ENCODE measurements around the gene FAM53B.

FAM53B gene

DNA sequence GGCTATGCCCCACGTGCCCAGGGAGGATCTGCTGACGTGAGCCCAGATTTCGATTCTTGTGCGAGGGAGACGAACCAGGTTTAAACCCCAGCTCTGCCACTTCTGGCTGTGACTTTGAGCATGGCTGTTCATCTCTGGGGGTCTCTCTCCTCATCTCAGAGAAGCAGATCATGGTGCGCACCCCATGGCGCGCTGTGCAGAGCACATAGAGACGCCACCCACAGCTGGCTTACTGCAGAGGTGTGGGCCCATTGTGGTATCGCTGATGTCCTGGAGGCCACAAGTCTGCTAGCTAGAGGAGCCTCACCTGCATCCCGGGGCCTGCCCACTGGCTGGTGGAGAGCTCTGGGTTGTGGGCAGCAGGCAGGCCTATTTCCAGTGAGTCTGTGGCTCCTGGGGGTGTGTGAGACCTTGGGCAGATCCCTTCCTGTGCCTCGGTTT lies 142.0 kb downstream of the FAM53B start:
- whole genome bisulfite sequencing (ENCODE audit: insufficient coverage, insufficient read length) = no CpG with 5 or more reads among the region's 12 CpGs

DNA sequence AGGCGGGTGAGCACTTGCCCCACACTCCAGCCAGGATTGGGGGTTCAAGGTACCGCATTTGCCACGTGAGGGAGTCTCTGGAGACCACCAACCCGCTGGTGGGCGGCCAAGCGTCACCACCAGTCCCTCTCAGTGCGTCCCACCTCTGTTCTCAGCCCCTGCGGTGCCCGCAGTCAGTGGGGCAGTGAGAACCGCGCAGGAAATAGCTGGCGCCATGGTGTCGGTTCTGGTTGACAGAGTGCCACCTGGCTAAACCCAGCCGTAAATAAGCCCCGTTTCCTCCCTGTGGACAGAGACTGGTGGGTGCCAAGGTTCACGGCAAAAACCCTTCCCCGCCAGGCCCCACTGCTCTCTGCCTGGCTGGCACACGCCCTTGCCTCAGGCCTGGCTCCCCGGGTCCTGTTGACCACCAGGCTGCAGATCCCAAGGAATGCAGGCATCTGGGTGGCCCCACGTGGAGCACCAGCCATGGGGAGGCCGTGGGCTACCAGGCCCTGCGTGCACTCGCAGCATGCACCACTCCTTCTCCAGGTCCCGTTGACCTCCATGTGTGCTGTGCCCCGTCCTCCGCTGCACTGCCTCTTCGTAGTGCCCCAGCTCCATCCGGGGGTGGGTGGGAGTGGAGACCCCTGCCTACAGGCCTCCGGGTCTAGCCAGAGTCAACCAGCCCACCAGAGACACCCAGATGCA lies 142.6 kb downstream of the FAM53B start:
- no CpG with 5 or more reads among the region's 29 CpGs for WGBS (ENCODE audit: insufficient coverage, insufficient read length)
- Histone ChIP-seq H3K27me3 (ENCODE audit: control insufficient read depth, insufficient read depth, low read length) (no peaks in the 10 kb centered on the region), H3K36me3 (ENCODE audit: control insufficient read depth, insufficient read depth, low read length) (no peaks in the 10 kb centered on the region; the same call in 1 of the 2 replicates), H3K9me3 (ENCODE audit: control insufficient read depth, insufficient read depth, low read length) (no peaks in the 10 kb centered on the region), H3K4me1 (ENCODE audit: control insufficient read depth, insufficient read depth, low read length) (no peaks in the 10 kb centered on the region), H3K27ac (ENCODE audit: low read length) (no peak overlapping the region), H3K4me3 (ENCODE audit: low read length) (no peak overlapping the region)
- no peak for DNase-seq (ENCODE audit: low read depth, low spot score)

More for the DNA sequence above, 142.0 kb downstream of the FAM53B start:
- DNase-seq (ENCODE audit: low read depth, low spot score) = no peak
- H3K27me3 ChIP-seq (ENCODE audit: control insufficient read depth, insufficient read depth, low read length) = no peaks in the 10 kb centered on the region
- no peaks in the 10 kb centered on the region for H3K9me3 ChIP-seq (ENCODE audit: control insufficient read depth, insufficient read depth, low read length)
- no peaks in the 10 kb centered on the region for H3K4me1 ChIP-seq (ENCODE audit: control insufficient read depth, insufficient read depth, low read length)
- H3K4me3 ChIP-seq (ENCODE audit: low read length) = no peak overlapping the region
- no peaks in the 10 kb centered on the region; the same call in 1 of the 2 replicates for H3K36me3 ChIP-seq (ENCODE audit: control insufficient read depth, insufficient read depth, low read length)
- no peak overlapping the region for H3K27ac ChIP-seq (ENCODE audit: low read length)

DNA sequence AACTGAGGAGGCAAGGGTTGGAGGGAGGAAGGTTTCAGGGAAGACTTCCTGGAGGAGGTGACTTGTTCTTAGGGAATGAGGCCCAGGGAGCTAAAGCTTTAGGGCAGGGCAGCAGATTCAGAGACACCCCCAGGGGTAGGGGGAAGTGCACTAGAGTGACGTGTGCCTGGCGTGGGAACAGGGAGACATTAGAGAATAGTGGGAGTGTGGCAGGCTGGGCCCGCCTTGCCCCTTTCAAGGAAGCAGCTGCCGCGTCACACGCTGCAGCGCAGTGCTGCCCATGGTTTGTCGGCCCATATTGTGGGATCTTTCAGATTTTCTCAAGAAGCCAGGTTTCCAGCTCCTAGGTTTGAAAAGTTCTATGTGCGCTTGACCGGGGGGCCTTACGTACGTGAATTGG lies 143.2 kb downstream of the FAM53B start:
- WGBS (ENCODE audit: insufficient coverage, insufficient read length) = no CpG with 5 or more reads among the region's 12 CpGs
- Histone ChIP-seq H3K27me3 (ENCODE audit: control insufficient read depth, insufficient read depth, low read length) (no peaks in the 10 kb centered on the region), H3K4me3 (ENCODE audit: low read length) (no peak overlapping the region), H3K36me3 (ENCODE audit: control insufficient read depth, insufficient read depth, low read length) (no peaks in the 10 kb centered on the region; the same call in 1 of the 2 replicates), H3K27ac (ENCODE audit: low read length) (no peak overlapping the region), H3K9me3 (ENCODE audit: control insufficient read depth, insufficient read depth, low read length) (no peaks in the 10 kb centered on the region), H3K4me1 (ENCODE audit: control insufficient read depth, insufficient read depth, low read length) (no peaks in the 10 kb centered on the region)
- no peak for DNase-seq (ENCODE audit: low read depth, low spot score)

DNA sequence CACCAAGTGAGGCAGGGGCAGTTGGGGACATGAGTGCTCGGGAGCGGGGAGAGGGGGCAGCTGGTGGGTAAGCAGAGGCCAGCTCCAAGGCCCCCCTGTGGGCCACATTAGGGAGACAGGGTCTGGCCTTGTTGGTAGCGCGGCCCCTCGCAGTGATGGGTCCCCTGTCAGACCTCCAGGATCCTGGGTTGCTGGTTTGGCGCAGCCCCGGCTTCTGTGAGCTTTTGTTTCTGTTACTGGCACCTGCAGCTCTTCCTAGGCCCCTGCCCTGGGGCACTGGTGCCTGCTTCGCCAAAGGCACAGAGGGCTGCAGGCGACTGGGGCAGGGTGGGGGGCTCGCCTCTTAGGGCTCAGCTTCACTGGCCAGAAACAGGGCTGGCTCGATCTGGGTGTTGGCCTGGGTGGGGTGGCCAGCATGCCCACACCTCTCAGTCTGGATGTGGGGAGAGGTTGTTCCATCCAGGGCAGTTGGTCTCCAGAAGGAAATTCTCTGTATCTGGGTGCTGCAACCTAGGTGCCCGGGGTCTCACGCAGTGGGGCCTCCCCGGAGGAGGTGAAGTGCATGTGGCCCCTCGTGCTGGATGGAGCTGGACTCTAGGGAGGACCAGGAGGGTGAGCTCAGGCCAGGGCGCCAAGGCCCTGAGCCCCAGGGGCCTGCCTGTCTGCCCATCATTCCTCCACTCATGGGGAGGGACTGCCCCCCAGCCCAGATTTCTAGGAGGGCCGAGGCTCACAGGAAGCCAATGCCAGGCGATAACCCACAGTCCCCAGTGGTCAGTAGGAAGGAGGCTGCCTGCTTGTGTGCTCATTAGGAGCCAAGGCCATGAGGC lies 143.9 kb downstream of the FAM53B start:
- no CpG with 5 or more reads among the region's 18 CpGs for WGBS (ENCODE audit: insufficient coverage, insufficient read length)
- Histone ChIP-seq H3K36me3 (ENCODE audit: control insufficient read depth, insufficient read depth, low read length) (no peaks in the 10 kb centered on the region; the same call in 1 of the 2 replicates), H3K9me3 (ENCODE audit: control insufficient read depth, insufficient read depth, low read length) (no peaks in the 10 kb centered on the region), H3K4me3 (ENCODE audit: low read length) (no peak overlapping the region), H3K27me3 (ENCODE audit: control insufficient read depth, insufficient read depth, low read length) (no peaks in the 10 kb centered on the region), H3K4me1 (ENCODE audit: control insufficient read depth, insufficient read depth, low read length) (no peaks in the 10 kb centered on the region), H3K27ac (ENCODE audit: low read length) (no peak overlapping the region)
- no peak for DNase-seq (ENCODE audit: low read depth, low spot score)

DNA sequence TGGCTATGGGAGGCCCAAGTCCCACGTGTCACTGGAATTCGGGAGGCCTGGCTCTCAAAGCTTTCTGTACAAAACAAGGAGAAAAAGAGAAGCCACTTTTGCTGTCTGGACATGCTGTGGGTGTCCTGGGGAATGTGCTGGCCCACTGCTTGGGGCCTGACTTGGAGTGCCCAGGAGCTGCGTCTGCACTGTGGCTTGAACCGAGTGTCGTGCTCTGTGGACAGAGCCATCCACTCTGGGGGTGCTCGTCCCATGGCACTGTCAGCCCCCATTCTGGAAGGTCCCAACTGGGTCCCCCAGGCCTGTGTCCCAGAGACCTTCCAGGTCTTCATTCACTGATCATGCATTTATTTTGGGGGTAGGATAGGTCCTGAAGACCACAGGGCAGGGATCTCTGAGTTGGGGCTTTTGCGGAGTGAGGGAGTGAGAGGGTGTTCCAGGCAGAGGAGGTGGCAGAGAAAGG lies 144.6 kb downstream of the FAM53B start:
- H3K27ac ChIP-seq (ENCODE audit: low read length) = no peak overlapping the region
- no peak for DNase-seq (ENCODE audit: low read depth, low spot score)
- no peaks in the 10 kb centered on the region for H3K9me3 ChIP-seq (ENCODE audit: control insufficient read depth, insufficient read depth, low read length)
- no peaks in the 10 kb centered on the region for H3K4me1 ChIP-seq (ENCODE audit: control insufficient read depth, insufficient read depth, low read length)
- WGBS (ENCODE audit: insufficient coverage, insufficient read length) = no CpG with 5 or more reads among the region's 7 CpGs
- no peak overlapping the region for H3K4me3 ChIP-seq (ENCODE audit: low read length)
- H3K27me3 ChIP-seq (ENCODE audit: control insufficient read depth, insufficient read depth, low read length) = no peaks in the 10 kb centered on the region
- H3K36me3 ChIP-seq (ENCODE audit: control insufficient read depth, insufficient read depth, low read length) = no peaks in the 10 kb centered on the region; the same call in 1 of the 2 replicates

DNA sequence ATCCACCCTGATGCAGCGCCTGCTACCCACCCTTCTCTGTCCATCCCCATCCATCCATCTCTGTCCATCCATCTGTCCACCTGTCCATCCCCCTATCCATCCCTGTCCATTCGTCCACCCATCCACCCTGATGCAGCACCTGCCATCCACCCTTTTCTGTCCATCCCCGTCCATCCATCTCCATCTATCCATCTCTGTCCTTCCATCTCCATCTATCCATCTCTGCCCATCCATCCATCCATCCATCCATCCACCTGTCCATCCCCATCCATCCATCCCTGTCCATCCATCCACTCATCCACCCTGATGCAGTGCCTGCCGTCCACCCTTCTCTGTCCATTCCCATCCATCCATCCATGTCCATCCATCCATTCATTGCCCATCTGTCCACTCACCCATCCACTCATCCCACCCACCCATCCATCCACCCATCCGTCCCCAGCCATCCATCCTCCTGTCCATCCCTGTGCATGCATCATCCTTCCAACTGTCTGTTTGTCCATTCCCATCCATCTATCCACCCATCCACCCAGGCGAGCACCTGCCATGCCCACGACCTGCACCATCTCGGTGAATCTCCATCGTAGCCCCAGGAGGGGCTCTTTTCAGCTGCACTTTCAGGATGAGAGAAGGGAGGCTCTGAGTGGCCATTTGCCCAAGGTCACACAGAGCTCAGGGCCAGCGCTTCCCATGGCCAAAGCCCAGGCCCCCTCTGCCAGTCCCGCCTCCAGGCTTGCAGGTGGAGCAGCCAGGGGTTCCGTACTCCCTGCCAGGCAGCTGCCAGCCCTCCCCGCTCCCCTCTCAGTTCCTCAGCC lies 145.2 kb downstream of the FAM53B start:
- Histone ChIP-seq H3K27me3 (ENCODE audit: control insufficient read depth, insufficient read depth, low read length) (no peaks in the 10 kb centered on the region), H3K4me1 (ENCODE audit: control insufficient read depth, insufficient read depth, low read length) (no peaks in the 10 kb centered on the region), H3K27ac (ENCODE audit: low read length) (no peak overlapping the region), H3K9me3 (ENCODE audit: control insufficient read depth, insufficient read depth, low read length) (no peaks in the 10 kb centered on the region), H3K4me3 (ENCODE audit: low read length) (no peak overlapping the region), H3K36me3 (ENCODE audit: control insufficient read depth, insufficient read depth, low read length) (no peaks in the 10 kb centered on the region; the same call in 1 of the 2 replicates)
- 100% methylated on average over 1 of the region's 13 CpGs for WGBS (ENCODE audit: insufficient coverage, insufficient read length)
- no peak for DNase-seq (ENCODE audit: low read depth, low spot score)

DNA sequence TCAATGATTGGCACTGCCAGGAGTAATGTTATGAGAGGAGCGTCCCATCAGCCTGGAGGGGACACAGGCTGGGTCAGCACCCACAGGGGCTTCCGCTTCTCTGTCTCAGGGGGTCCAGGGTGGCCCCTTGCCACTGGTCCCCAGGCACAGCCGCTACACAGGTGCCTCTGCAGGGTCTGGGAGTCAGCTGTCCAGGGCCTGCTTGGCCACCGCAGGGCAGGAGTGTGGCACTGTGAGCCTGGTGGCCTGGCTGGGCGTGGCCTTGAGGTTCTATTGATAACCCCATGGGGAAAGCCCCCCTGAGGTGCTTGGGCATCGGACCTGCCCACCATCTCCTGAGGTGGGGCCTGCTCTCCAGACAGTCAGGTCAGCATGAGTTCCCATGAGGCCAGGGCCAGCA lies 146.0 kb downstream of the FAM53B start:
- Histone ChIP-seq H3K36me3 (ENCODE audit: control insufficient read depth, insufficient read depth, low read length) (no peaks in the 10 kb centered on the region; the same call in 1 of the 2 replicates), H3K4me1 (ENCODE audit: control insufficient read depth, insufficient read depth, low read length) (no peaks in the 10 kb centered on the region), H3K4me3 (ENCODE audit: low read length) (no peak overlapping the region), H3K27me3 (ENCODE audit: control insufficient read depth, insufficient read depth, low read length) (no peaks in the 10 kb centered on the region), H3K27ac (ENCODE audit: low read length) (no peak overlapping the region), H3K9me3 (ENCODE audit: control insufficient read depth, insufficient read depth, low read length) (no peaks in the 10 kb centered on the region)
- no CpG with 5 or more reads among the region's 6 CpGs for WGBS (ENCODE audit: insufficient coverage, insufficient read length)
- DNase-seq (ENCODE audit: low read depth, low spot score) = no peak

DNA sequence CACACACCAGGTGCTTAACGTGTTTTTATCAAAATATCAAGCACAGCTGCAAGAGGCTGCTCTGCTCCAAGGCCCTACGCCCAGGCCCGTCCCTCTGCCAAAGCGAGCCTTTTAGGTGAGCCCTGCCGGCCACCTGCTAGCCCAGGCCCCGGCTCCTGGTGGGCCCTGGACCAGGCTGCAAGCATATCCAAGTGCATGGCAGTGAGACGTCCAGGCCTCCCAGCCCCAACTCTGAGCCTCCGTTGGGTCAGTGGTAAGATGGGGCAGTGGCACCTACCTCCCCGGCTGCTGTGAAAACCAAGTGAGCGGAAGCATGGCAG lies 146.4 kb downstream of the FAM53B start:
- H3K36me3 ChIP-seq (ENCODE audit: control insufficient read depth, insufficient read depth, low read length) = no peaks in the 10 kb centered on the region; the same call in 1 of the 2 replicates
- no peaks in the 10 kb centered on the region for H3K9me3 ChIP-seq (ENCODE audit: control insufficient read depth, insufficient read depth, low read length)
- no peak overlapping the region for H3K4me3 ChIP-seq (ENCODE audit: low read length)
- H3K4me1 ChIP-seq (ENCODE audit: control insufficient read depth, insufficient read depth, low read length) = no peaks in the 10 kb centered on the region
- WGBS (ENCODE audit: insufficient coverage, insufficient read length) = no CpG with 5 or more reads among the region's 10 CpGs
- no peak for DNase-seq (ENCODE audit: low read depth, low spot score)
- no peak overlapping the region for H3K27ac ChIP-seq (ENCODE audit: low read length)
- no peaks in the 10 kb centered on the region for H3K27me3 ChIP-seq (ENCODE audit: control insufficient read depth, insufficient read depth, low read length)

DNA sequence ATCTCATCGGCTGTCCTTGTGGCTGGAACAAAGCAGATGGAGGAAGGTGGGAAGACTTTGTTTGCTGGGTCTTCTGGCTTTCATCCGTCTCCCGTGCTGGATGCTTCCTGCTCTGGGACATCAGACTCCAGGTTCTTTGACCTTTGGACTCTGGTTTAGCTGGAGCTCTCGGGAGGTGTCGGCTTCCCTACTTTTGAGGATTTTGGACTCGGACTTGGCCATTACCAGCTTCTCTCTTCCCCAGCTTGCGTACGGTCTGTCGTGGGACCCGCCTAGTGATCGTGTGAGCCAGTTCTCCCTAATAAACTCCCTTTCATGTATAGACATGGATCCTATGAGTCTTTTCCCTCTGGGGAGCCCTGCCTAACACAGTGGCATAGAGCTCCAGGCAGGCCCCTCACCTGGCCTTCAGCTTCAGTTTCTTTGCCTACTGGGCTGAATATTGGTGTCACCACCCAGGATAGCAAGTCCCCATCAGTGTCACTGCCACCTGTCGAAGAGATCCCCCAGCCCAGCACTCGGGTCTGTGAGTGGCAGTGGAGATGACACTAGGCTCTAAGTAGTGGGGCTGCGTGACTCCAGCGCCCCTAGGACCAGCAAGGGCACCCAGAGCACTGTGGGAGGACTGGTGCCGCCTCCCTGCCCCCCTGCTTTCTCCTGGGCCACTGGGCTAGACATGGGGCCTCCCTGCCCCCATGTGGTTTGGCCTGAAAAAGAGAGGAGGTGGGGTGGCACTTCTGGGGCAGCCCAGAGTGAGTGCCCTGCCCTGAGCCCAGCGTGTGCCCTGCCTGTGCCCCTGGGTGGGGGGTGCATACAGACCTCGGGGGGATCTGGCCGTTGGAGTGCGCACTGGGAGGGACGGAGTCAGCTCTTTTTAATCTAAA lies 147.0 kb downstream of the FAM53B start:
- no CpG with 5 or more reads among the region's 21 CpGs for WGBS (ENCODE audit: insufficient coverage, insufficient read length)
- Histone ChIP-seq H3K27ac (ENCODE audit: low read length) (no peak overlapping the region), H3K4me1 (ENCODE audit: control insufficient read depth, insufficient read depth, low read length) (no peaks in the 10 kb centered on the region), H3K27me3 (ENCODE audit: control insufficient read depth, insufficient read depth, low read length) (no peaks in the 10 kb centered on the region), H3K9me3 (ENCODE audit: control insufficient read depth, insufficient read depth, low read length) (no peaks in the 10 kb centered on the region), H3K36me3 (ENCODE audit: control insufficient read depth, insufficient read depth, low read length) (no peaks in the 10 kb centered on the region; the same call in 1 of the 2 replicates), H3K4me3 (ENCODE audit: low read length) (no peak overlapping the region)
- no peak for DNase-seq (ENCODE audit: low read depth, low spot score)
